HCT116 (cell line): Measurements from ENCODE around the gene PIGL. TPM values are rescaled to one million over a fixed set of nuclear protein-coding genes. Genes with fewer than 3 reads are reported as not detected.
A peak's percentile ranks its signal among the peaks of the same experiment; 100 is the strongest.

ENCODE experiments used
- ATAC-seq: fragments of 200-7000 bp; cut with Tn5 transposase; 2 replicates; pipeline ENCODE4 v1.9.1; 2020; ENCODE audit warnings: mild to moderate bottlenecking, moderate library complexity
- BruUV-seq: library from RNA; stranded (reverse); fragments of 400-500 nt; replicated peaks from 2 replicates; lab custom pipeline; 2021; lab: Mats Ljungman, UMichigan
- CTCF ChIA-PET: fragments of 300-600 bp; sonication (Branson Sonifier 250); formaldehyde crosslinking; loops from one replicate; lab custom pipeline; 2021; ENCODE audit warnings: antibody characterized with exemption; lab: Charles Lee
- POLR2A ChIA-PET: fragments of 300-600, 350-600 bp; sonication (Branson Sonifier 250); formaldehyde crosslinking; loops from one replicate; lab custom pipeline; 2021; ENCODE audit warnings: antibody characterized with exemption; lab: Charles Lee
- RAD21 ChIA-PET, 2 experiments: fragments of 300-600 bp; sonication (Branson Sonifier 250); formaldehyde crosslinking; loops; one replicate each; lab custom pipeline; 2023; ENCODE audit warnings: low total read pairs in 2 of 2; ENCODE audit not compliant: uncharacterized antibody in 2 of 2, unreplicated experiment in 2 of 2, low non-redundant PET in 1 of 2; lab: Charles Lee
- DNase-seq: peaks from one replicate; pipeline ENCODE4 v3.0.0-alpha.2; 2010; ENCODE audit warnings: low read depth, low spot score
- H2AFZ ChIP-seq: fragments of 200-600 bp; shearing (Covaris generic), sonication (generic); 2 replicates; pipeline ENCODE4 v1.6.1; 2017; ENCODE audit warnings: low read depth, mixed run types, mixed read lengths, antibody characterized with exemption, low read length; ENCODE audit not compliant: poor library complexity, severe bottlenecking
- H3K27ac ChIP-seq: 2 replicates; pipeline ENCODE4 v1.5.1; 2012; ENCODE audit warnings: low read depth, low read length
- H3K27me3 ChIP-seq: fragments of 200-600 bp; sonication (generic); 2 replicates; pipeline ENCODE4 v1.6.1; 2016; ENCODE audit warnings: mixed run types, low read length, mixed read lengths; ENCODE audit not compliant: insufficient read depth
- H3K36me3 ChIP-seq, 2 experiments: fragments of 200-500 bp in 1 of 2; fragments of 200-600 bp in 1 of 2; sonication (Bioruptor generic) in 1 of 2; sonication (generic) in 1 of 2; 2 replicates each; pipeline versions ENCODE4 v1.5.1 to v1.6.1; 2014 to 2016; ENCODE audit warnings: low read length in 2 of 2, inconsistent platforms in 1 of 2, mixed read lengths in 1 of 2, mixed run types in 1 of 2; ENCODE audit not compliant: insufficient read depth in 2 of 2, control insufficient read depth in 1 of 2
- H3K4me1 ChIP-seq, 2 experiments: fragments of 200-600 bp in 1 of 2; sonication (generic) in 1 of 2; 2 replicates each; pipeline versions ENCODE4 v1.5.1 to v1.6.1; 2012 to 2017; ENCODE audit warnings: low read length in 2 of 2, inconsistent platforms in 1 of 2, mild to moderate bottlenecking in 1 of 2, mixed read lengths in 1 of 2, mixed run types in 1 of 2, moderate library complexity in 1 of 2; ENCODE audit not compliant: insufficient read depth in 2 of 2, control insufficient read depth in 1 of 2
- H3K4me2 ChIP-seq: fragments of 200-600 bp; sonication (generic); 2 replicates; pipeline ENCODE4 v1.6.1; 2017; ENCODE audit warnings: mixed run types, low read length, mixed read lengths
- H3K4me3 ChIP-seq, 2 experiments: fragments of 200-600 bp in 1 of 2; sonication (generic) in 1 of 2; replicated peaks in 1 of 2; 2 replicates each; pipeline ENCODE4 v1.5.1; 2011 to 2016; ENCODE audit warnings: low read length in 2 of 2, control low read depth in 1 of 2, low read depth in 1 of 2, mild to moderate bottlenecking in 1 of 2, mixed read lengths in 1 of 2, mixed run types in 1 of 2
- H3K79me2 ChIP-seq: fragments of 200-600 bp; sonication (generic); 2 replicates; pipeline ENCODE4 v1.6.1; 2017; ENCODE audit warnings: mild to moderate bottlenecking, mixed run types, low read length, moderate library complexity, mixed read lengths; ENCODE audit not compliant: insufficient read depth
- H3K9ac ChIP-seq: fragments of 200-600 bp; sonication (generic); 2 replicates; pipeline ENCODE4 v1.6.1; 2016; ENCODE audit warnings: low read length, mixed read lengths
- H3K9me2 ChIP-seq: fragments of 200-600 bp; sonication (generic), shearing (Covaris generic); 2 replicates; pipeline ENCODE4 v1.6.1; 2017; ENCODE audit warnings: mixed run types, mild to moderate bottlenecking, moderate library complexity; ENCODE audit not compliant: insufficient read depth
- H3K9me3 ChIP-seq, 2 experiments: fragments of 200-500 bp in 1 of 2; fragments of 200-600 bp in 1 of 2; sonication (Bioruptor generic) in 1 of 2; sonication (generic) in 1 of 2; 2 replicates each; pipeline ENCODE4 v1.6.1; 2014 to 2017; ENCODE audit warnings: low read length in 2 of 2, mixed read lengths in 2 of 2, inconsistent platforms in 1 of 2, low read depth in 1 of 2, mild to moderate bottlenecking in 1 of 2, mixed run types in 1 of 2, moderate library complexity in 1 of 2; ENCODE audit not compliant: control insufficient read depth in 1 of 2, insufficient read depth in 1 of 2
- H4K20me1 ChIP-seq: fragments of 200-600 bp; sonication (generic), shearing (Covaris generic); 2 replicates; pipeline ENCODE4 v1.6.1; 2017; ENCODE audit warnings: mixed run types, mild to moderate bottlenecking, moderate library complexity; ENCODE audit not compliant: insufficient read depth
- CBX3 ChIP-seq: IDR thresholded peaks from 2 replicates; pipeline ENCODE4 v1.6.1; 2012; ENCODE audit warnings: low read depth
- CTCF ChIP-seq, 3 experiments: fragments of 200-600 bp in 1 of 3; sonication (generic) in 1 of 3; IDR thresholded peaks in 2 of 3; conservative IDR thresholded peaks in 1 of 3; 2 replicates each; pipeline ENCODE4 v1.5.1; 2012 to 2017; ENCODE audit warnings: low read depth in 2 of 3, low read length in 2 of 3, antibody characterized with exemption in 1 of 3, borderline replicate concordance in 1 of 3, control low read depth in 1 of 3, mild to moderate bottlenecking in 1 of 3, mixed read lengths in 1 of 3, mixed run types in 1 of 3, moderate library complexity in 1 of 3; ENCODE audit not compliant: insufficient read depth in 1 of 3
- ELF1 ChIP-seq: IDR thresholded peaks from 2 replicates; pipeline ENCODE4 v1.6.1; 2012; ENCODE audit warnings: low read depth, borderline replicate concordance
- FOSL1 ChIP-seq: IDR thresholded peaks from 2 replicates; pipeline ENCODE4 v1.6.1; 2012; ENCODE audit warnings: low read depth
- JUND ChIP-seq: IDR thresholded peaks from 2 replicates; pipeline ENCODE4 v1.6.1; 2012
- RAD21 ChIP-seq: IDR thresholded peaks from 2 replicates; pipeline ENCODE4 v1.6.1; 2012; ENCODE audit warnings: low read depth, mild to moderate bottlenecking
- SP1 ChIP-seq: IDR thresholded peaks from 2 replicates; pipeline ENCODE4 v1.6.1; 2012; ENCODE audit warnings: low read depth
- intact Hi-C: fragments of 100-400 bp; cut with micrococcal nuclease; formaldehyde crosslinking; loops from 2 replicates; pipeline ENCODE4 v1.10.0; 2022
- total RNA-seq: library from RNA; stranded (reverse); gene quantifications from one replicate; pipeline ENCODE4 v1.2.1, GENCODE V29; 2021; ENCODE audit not compliant: unreplicated experiment

PIGL gene
- total RNA-seq, 1 experiment from 2014 or later, result 36.8 TPM

DNA sequence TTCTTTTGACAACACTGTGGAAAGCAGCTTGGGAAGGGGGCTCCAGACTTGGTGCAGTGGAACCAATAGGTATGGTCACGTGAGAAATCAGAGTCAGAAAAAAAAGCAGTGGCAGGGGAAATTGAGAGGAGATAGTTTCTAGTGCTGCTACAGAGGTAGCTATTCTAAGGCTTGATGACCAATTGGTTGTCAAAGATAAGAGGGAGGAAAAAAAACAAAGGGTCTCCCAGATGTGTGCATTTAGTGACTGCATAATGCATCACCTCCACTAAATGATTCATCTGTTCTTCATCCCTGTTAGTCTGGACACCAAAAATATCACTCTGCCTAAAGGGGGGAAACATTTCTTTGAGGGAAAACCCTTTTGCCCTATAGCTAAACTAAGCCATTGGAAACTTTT is 56.5 kb downstream of the PIGL start:
- H3K9me3 ChIP-seq, result no peaks in the 10 kb centered on the region
- peak overlapping the region; percentile 41; the same call in 1 of the 2 replicates for H3K27ac ChIP-seq
- no peaks in the 10 kb centered on the region for H3K36me3 ChIP-seq
- ATAC-seq (peak; percentile 74), DNase-seq (peak; percentile 61)
- no peaks in the 10 kb centered on the region for H3K27me3 ChIP-seq
- no peak overlapping the region for H3K4me3 ChIP-seq
- ChIA-PET POLR2A (interaction anchor here (0.9 to 2.6 kb wide), 2 partner anchors 10 to 12 kb away, joined by 3 to 18 read pairs; no protein-coding TSS in a partner anchor), RAD21 (no interaction called here), CTCF (interaction anchor here (1.2 to 2.6 kb wide), 2 partner anchors 10 to 13 kb away, joined by 3 to 7 read pairs; no protein-coding TSS in a partner anchor)
- intact Hi-C loops, result no loop called here
- peak overlapping the region; percentile 69 for H3K4me2 ChIP-seq
- H3K79me2 ChIP-seq, result no peaks in the 10 kb centered on the region
- TF ChIP-seq CBX3 (no peak), CTCF (IDR thresholded peaks at IDR 0.05 in 2 of 3, conservative IDR thresholded peaks at IDR 0.05 in 1 of 3; ENCODE audit: borderline replicate concordance in 1 of 3, insufficient read depth in 1 of 3, low read depth in 2 of 3, low read length in 2 of 3) (no peak), SP1 (peak; percentile 64), FOSL1 (peak; percentile 82), JUND (peak; percentile 69)
- H3K9me2 ChIP-seq, result no peaks in the 10 kb centered on the region
- H3K9ac ChIP-seq, result 0 out of 2 replicates have a peak overlapping the region, but pooled peaks have one; percentile 28
- H2AFZ ChIP-seq, result no peak overlapping the region
- no peaks in the 10 kb centered on the region for H4K20me1 ChIP-seq
- peaks cover 13 to 33% of the 10 kb centered on the region in 2 experiments for H3K4me1 ChIP-seq
- BruUV-seq, result no TSS peak

DNA sequence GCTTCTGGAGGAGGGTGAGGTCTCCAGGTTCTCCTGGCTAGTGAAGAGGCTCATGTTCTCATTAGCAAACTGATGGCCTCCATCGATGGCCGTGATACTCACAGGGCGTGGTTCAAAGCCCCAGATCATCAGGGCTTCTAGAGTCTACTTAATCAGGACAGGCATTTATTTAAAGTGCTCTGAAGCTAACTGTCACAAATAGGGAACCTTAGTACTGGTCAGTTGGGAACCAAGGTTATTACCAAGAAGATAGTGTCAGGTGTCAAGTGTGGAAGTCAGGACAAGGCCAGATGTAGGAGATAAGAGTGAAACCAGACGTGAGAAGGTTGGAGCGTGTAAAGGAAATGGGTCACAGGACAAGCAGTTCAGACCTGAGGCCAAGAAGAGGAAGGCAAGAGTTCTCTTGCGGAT is 56.9 kb downstream of the PIGL start:
- ChIA-PET POLR2A (interaction anchor here (0.9 to 2.6 kb wide), 2 partner anchors 11 kb away, joined by 3 to 18 read pairs; no protein-coding TSS in a partner anchor), RAD21 (no interaction called here), CTCF (interaction anchor here (1.2 to 2.6 kb wide), 2 partner anchors 10 to 12 kb away, joined by 3 to 7 read pairs; no protein-coding TSS in a partner anchor)
- H3K9me3 ChIP-seq, result no peaks in the 10 kb centered on the region
- intact Hi-C loops, result no loop called here
- H3K27me3 ChIP-seq, result no peaks in the 10 kb centered on the region
- peak overlapping the region; percentile 28 for H3K9ac ChIP-seq
- H3K9me2 ChIP-seq, result no peaks in the 10 kb centered on the region
- H3K79me2 ChIP-seq, result no peaks in the 10 kb centered on the region
- H3K27ac ChIP-seq, result peak overlapping the region; percentile 41
- no peaks in the 10 kb centered on the region for H4K20me1 ChIP-seq
- peak overlapping the region in 1 of 2 experiments; percentile 25; a peak in 1 of 4 replicates for H3K4me3 ChIP-seq
- BruUV-seq, result no TSS peak
- H3K4me1 ChIP-seq, result peaks cover 13 to 33% of the 10 kb centered on the region in 2 experiments
- TF ChIP-seq ELF1 (no peak), RAD21 (no peak; the same call in 1 of the 2 replicates), SP1 (no peak), CBX3 (peak; percentile 52; the same call in 1 of the 2 replicates)
- TF ChIP-seq, all 23 proteins: peak for 1
- peak; percentile 71 for ATAC-seq
- Histone ChIP-seq H2AFZ (no peak overlapping the region), H3K4me2 (peak overlapping the region; percentile 69), H3K36me3 (no peaks in the 10 kb centered on the region)
- no peak for DNase-seq
